ENCODE results near the gene KIFC1.

The KIFC1 gene

DNA sequence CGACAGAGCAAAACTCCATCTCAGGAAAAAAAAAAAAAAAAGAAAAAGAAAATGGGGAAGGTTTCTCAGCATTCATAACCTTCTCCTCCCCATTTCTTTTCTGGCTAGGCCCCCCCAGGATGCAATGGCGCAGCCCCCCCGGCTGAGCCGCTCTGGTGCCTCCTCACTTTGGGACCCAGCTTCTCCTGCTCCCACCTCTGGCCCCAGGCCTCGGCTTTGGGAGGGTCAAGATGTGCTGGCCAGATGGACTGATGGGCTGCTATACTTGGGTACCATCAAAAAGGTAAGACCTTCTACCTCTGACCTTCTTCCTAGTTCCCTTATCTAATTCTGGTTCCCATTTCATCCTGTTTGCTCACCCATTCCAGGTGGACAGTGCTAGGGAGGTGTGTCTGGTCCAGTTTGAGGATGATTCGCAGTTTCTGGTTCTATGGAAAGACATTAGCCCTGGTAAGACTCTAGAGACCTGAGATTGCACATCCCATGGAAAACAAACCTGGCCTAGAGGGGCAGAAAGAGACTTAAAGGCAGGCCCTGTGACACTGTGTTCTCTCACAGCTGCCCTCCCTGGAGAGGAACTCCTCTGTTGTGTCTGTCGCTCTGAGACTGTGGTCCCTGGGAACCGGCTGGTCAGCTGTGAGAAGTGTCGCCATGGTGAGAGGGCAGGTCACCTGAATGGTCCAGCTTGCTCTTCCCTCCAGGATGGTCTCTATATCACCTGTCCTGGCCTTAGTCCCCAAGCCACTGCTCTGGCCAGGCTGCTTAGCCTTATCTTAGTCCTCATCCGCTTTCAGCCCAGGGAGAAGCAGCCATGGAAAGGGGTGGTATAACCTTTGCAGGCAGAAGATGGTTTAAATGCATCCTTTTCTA is 20.8 kb downstream of the KIFC1 start:
- DNase-seq: no peak

DNA sequence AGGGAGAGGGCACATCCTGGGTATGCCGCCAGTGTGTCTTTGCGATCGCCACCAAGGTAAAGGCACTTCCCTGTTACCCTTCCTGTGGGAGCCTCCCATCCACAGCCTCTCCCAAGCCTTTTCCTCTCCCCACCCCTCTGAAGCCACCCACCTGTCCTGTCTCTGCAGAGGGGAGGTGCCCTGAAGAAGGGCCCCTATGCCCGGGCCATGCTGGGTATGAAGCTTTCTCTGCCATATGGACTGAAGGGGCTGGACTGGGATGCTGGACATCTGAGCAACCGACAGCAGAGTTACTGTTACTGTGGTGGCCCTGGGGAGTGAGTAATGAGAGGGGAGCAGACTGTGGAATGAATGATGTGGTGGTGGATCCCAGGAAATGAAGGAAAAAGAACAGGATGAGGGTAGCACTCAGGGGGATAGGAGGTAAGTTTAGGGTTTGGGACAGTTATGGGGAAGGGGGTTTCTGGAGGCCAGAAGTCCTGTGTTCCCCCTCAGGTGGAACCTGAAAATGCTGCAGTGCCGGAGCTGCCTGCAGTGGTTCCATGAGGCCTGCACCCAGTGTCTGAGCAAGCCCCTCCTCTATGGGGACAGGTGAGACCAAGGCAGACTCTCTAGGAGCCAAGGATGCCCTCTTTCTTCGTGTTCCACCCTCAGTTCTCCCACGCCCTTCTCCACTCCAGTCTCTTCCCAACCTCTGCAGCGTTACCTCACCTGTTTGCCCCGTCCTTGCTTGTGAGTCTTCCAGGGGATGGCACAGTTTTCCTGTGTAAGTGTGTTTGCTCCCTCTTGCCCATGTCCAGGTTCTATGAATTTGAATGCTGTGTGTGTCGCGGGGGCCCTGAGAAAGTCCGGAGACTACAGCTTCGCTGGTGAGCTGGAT is 21.9 kb downstream of the KIFC1 start:
- no peak for DNase-seq

DNA sequence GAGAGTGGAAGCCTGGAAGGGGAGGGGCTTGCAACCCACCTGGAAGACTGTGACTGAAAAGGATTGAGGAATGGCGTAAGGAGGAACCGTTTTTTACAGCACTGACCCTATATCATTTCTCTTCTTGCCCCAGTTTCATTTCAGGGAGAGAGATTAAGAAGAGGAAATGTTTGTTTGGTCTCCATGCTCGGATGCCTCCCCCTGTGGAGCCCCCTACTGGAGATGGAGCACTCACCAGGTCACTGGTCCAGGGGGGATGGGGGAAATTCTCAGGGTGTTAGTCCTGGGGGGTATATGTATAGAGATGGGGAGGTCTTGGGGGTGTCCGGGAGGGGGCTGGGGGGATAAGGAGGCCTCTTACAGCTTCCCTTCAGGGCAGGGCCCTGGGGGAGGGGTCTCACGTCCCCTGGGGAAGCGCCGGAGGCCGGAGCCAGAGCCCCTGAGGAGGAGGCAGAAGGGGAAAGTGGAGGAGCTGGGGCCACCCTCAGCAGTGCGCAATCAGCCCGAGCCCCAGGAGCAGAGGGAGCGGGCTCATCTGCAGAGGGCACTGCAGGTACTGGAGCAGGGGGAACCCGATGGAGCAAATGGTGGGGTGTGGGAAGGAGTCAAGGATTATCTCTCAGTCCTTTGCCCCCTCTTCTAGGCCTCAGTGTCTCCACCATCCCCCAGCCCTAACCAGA is 23.1 kb downstream of the KIFC1 start:
- no peak for DNase-seq

DNA sequence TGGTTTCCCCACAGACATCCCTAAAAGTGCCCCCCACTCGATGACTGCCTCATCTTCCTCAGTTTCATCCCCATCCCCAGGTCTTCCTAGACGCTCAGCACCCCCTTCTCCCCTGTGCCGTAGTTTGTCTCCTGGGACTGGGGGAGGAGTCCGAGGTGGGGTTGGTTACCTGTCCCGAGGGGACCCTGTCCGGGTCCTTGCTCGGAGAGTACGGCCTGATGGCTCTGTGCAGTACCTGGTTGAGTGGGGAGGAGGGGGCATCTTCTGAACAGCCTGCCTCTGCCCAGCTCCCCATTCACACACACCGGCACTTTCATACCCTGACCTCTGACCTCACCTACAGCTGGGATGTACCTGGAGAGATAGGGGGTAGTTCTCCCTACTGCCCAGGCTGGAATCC is 24.2 kb downstream of the KIFC1 start:
- DNase-seq: no peak

DNA sequence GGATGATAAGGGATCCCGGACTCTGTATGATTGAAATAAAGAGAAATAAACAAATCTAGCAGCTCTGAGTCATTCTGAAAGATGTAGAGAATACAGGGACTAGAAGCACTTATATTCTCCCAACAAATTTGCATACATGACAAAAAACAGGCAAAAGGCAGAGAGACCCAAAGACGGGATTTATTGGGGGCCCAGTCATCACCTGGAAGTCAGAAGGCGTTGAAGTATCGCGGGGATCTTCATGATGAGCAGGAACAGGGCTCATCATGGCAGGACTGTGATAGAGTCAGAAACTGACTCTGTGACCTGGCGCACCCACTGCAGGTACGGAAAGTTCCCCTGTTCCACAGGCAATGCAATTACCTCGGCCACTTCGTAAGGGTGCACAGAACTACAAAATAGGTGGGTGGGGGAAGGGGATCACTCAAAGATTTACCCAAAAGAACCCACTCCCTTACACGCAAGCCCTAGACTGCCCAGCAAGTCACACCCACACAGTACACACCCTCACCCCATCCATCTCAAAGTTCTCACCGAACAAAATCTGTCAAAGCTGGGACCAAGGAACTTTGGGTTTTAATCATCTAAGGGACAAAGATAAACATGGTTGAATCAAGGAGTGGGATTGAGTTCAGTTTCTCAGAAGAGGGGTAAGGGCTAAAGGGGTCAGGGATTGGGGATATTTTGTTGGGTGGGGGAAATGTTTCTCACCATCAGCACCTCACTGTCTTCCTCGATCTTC is 24.9 kb downstream of the KIFC1 start:
- DNase-seq: no peak

DNA sequence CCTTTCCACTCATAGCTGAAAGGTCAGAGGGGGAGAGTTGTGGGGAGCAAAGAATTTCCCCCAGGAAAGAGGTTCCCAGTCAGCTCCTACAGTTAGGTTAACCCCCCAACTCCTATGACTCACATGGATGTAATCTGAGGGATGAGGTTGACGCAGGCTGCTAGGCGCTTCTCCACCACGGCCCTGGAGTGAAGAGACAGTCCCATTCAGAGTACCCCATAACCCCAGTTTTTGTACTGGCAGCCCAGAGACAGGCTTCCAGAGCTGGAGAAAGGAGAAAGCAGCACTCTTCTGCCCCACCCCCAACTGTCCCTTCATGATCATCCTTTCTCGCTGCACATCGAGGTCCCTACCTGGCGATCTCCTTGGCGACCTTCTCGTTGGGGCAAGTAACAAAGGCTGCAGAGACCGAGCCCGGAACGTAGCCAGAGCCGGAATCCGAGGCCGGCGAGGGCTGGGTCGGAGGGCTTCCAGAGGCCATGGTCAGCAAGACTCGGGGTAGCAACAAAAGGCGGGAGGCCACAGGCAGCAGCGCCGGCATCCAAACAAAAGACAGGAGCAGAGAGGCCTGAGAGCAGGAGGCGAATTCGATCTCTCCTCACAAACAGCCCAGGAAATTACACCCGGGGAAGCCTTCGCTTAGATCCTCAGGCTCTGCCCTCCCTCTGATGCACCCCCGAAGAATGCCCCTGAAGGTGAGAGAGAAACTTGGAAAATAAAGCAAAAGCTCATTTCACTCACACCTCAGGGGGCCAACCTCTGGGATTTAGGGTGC is 25.7 kb downstream of the KIFC1 start:
- DNase-seq: no peak

DNA sequence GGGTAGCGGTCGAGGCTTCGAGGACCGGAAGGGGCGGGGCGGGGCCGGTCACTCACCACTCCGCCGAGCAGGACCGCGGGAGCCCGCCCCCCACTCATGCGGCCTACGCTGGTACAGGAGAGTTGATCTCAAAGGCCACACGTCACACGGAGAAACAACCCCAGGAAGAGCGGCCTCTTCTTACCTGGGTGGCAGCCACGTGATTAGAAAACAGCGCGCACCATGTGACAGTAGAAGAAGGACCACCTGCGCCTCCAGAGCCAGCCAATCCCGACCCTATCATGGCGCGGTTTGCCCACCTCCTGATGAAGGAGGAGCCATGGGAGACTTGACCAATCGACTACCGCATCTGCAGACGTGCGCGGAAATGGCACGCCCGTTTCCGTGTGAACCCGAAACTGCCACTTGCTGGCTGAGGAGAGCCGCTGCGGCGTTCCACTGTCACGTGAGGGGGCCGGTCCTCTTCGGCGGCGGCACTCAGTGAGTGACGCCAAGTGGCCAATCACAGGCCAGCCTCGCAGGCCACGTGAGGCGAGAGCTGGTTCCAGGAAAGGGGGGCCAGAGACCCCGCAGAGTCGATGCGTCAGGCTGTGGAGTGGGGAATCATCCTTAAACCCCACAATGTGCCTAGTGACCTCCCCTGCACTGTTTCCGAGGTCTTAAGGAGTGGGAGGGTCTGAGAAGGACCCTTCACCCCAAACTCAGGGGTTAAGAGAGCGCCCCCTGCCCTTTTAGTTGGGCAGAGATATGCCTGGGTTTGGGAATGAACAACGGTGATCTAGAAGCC is 26.5 kb downstream of the KIFC1 start, which contains the start of gene CUTA:
CUTA (minus strand) TSS at position 205 of the 787 bp plus-strand sequence; CDS start at position 98, 107 bp downstream.
- peak; percentile 99 for DNase-seq

DNA sequence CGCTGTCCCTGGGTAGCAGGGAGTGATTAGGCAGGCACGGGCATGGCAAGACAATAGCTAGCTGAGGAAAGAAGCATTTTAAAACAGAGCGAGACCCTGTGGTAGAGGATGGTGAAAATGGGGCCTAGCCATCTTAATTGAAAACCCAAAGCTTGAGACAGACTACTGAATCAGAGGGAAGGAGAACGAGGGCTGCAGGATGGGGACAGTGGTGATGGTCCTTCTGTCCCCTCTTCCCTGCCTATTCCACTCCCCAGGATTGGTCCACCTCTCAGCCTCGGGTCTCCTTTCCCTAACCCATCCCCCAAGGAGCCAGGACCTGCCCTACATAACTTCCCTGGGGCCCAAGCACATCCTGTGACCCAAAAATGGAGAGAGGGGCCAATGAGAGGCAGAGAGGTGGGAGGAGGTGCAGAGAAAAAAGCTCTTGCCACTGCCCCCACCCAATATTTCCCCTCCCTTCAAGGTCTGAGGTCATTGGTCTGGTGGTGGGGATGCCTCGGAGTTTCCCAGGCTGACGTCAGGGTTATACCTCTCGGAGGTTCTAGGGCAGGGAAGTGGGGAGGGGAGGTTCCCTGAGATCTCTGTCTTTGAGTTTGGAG is 27.2 kb downstream of the KIFC1 start:
- DNase-seq: no peak

DNA sequence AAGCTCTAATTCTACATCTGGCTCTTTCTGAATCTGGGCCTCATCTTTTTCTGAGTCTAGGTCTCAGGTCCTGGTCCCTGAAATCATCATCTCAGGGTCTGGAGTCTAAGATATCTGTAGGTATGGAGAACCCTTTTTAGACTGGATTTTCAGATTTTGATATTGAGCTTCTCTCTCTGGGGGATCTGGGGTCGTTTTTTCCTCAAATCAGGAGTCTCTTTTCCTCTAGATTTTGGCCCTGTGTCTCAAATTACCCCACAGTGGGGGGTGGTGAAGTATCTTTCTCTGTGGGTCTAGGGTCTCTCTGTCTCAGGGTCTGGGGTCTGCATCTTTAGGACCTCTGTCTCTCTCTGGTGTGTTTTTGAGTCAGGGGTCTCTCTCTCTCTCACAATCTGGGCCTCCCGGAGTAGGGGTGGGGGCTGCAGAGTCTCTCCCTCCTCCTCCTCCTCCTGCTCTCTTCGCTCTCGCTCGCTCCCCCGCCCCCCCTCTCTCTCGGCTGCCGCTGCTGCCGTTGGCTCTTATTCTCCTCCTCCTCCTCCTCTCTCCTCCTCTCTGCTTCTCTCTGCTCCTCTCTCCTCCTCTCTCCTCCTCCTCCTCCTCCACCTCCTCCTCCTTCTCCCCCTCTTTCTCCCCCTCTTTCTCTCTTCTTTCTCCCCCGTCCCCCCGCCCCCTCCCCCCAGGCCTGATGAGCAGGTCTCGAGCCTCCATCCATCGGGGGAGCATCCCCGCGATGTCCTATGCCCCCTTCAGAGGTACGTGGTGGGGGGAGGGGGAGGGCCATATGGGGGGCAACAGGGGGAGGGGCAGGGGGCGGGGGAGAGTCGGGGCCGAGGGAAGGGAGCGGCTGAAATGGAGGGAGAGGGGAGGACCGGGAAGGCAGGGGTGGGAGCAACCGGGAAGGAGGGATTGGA is 28.2 kb downstream of the KIFC1 start, which contains the start of gene SYNGAP1:
SYNGAP1 (plus strand) TSS at position 486 of the 911 bp plus-strand sequence; CDS start at position 686, 200 bp downstream.
- peak; percentile 50 for DNase-seq

DNA sequence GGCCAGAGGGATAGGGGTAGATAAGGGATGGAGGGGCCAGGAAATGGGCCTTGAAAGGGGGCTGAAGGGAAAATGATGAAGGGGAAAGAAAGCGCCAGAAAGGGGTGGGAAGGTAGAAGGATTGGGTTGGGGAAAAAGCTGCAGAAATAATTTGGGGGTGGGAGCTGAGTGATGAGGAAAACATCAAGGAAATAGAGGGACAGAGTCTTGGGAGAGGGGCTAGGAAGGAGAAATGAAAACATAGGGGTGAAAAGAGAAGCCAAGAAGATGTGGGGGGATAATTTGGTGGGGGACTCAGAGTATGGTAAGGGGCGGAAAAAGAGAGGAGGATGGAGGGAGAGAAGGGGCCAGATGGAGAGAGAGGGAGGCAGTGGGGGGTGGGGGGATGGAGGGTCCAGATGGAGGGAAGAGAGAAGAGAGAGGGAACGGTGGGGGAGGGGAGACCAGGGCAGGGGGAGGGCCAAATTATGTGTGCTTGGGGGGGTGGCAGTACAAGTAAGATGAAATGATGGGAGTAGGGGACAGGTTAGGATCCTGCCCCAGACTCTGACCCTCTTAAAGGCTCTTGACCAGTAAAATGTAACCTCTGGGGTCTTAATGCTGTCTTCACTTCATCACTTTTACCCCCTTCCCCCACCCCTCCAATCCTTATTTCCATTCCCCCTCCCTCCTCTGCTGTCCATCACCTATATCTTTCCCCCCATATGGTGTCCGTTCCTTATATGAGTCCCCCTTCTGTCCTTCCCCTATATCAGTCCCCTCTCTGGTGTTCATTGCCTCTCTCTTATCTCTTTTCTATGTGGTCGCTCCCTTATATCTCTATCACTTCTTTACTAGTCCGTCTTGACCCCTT is 29.1 kb downstream of the KIFC1 start:
- DNase-seq: no peak

DNA sequence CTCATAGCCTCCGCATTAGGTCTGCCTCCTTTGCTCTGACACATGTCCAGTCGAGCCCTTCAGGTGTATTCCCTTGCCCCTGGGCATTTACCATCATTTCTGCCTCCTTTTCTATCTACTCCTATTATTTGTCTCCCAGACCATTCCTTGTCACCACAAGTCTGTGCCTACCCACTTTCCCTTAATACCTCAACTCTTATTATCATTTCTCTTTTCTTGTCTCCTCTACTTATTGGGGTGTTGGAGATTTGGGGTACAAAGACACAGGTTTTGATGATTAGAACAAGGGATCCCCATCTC is 29.7 kb downstream of the KIFC1 start:
- DNase-seq: no peak

DNA sequence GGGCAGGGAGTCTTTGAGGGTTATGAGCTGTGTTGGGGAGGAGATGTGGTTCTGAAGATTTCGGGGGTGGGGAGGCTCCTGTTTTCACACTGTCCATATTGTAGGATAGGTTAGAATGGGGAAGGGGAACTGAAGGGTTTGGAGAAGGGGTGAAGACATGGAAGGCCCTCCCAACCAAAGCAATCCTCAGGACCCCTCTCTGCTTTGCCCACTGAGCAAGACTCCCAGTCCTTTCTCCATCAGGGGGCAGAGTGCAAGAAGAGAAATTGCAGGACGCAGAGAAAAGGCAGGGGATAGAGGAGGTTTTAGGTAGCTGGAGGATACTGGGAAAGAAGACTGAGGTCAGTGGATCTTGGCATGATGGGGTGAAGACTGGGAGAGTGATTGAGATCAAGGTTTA is 32.2 kb downstream of the KIFC1 start:
- no peak for DNase-seq

DNA sequence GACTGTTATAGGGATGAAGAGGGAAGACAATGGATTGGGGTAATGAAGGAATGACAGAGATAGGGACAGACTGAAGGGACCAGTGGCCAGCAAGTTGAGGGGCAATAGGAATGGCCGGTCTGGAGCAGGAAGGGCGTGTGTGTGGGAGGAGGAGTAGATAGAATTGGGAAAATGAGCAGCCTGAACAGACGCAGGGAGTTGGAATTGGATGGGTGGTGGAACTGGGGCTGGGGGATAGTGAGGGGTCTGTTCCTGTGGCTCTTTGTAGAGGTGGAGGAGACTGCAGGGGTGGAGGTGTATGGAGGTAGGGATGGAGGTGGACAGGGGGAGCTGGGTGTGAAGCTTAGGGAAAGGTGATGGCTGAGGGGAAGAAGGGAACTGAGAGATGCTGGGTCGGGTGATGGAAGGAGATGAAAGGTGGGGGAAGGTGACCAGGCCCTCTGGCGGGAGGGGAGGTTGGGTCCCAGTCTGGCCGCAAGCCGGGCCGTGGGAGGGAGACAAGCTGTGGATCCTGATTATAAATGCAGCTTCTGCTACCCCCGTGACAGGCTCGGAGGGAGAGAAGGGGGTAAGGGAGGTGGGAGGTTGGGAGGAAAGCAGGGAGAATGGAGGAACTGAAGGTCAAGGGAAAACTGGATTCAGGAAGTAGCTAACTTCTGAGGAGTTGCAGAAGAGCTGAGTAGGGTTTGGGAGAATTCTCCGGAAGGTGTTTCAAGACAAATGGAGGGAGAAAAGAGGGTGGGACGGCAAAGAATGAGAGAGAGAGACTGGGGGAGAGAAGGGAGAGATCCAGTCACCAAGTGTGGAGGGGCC is 33.4 kb downstream of the KIFC1 start:
- DNase-seq: no peak

DNA sequence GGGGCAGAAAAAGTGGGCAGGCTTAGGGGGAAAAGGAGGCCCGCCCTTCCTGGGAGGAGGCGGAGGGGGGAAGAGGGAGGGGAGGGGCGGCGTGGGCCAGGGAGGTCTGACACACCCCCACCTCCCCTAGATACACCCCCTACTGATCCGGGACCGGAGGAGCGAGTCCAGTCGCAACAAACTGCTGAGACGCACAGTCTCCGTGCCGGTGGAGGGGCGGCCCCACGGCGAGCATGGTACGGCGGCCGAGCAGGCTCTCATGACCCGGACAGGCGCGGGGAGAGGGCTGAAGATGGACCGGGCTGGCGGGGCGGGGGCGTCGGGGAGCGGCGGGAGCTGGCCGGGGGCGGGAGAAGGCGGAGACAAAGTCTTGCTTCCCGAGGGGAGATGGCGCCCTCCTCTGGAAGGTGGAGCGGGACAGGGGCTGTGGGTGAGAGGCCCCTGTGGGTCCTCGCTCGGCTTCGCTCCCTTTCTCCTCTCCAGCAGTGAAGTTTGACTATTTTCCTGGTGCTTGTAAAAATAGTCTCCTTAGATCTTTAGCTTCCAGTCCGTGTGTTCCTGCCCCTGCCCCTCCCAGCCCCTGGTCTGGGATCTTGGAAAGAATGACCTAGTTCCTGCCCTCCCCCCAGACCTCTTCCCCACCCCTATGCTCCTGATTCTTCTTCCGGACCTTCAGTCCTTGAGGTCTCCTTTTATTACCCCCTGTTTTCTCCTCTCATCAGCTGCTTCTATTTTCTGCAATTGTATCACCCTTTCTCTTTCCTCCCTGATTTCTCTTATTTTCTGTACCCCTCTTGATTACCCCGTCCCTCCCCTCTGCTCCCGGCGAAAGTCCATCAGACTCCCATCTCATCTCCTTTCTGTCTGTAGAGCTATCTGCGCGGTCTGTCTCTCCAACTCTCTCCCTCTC is 34.3 kb downstream of the KIFC1 start:
- peak; percentile 93 for DNase-seq

DNA sequence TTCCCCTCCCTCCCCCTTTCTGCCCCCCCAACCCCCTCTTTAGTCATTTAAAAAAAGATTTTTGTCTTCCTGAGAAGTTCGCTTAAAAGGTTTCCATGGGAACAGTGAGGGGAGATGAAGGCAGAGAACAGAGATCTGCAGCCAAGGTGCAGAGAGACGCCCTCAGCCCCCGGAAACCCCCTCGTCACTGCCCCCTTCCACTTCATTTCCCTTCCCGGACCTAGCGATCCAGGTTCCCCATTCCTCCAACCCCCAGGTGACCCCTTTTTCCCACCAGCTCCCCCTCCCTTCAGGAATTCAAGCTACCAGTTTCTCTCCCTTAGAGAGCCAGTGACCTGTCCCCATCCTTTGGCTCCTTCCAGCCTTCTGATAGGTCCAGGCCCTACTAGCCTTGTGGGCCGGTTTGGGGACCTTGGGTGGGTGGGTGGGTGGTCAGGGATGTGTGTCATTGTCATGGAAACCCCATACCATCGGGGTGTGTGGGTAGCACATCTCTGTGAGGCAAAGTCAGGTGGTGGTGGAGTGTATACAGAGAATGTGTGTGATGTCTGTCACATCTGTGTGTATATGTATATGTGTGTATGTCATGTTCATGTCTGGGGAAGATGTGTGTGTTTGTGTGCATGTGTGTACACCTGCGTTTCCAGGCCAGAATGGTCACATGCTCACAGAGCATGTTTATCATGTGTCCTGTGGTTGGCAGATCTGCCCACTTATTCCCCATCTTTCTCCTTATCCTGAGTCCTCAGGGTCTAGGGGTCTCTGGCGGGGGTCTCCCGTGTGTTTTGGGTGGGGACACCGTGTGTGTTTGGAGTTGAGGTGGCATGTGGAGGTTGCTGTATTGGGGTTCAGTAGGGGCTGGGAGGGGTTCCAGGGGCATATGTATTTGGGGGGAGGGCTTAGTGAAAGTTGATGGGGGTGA is 35.2 kb downstream of the KIFC1 start:
- DNase-seq: no peak
